Skeletal muscle satellite cell (primary cell): ENCODE measurements around the gene DOCK2.
"Not testable (repeated sequence)": the region's sequence is repeated elsewhere in the genome, so short reads cannot be mapped to it uniquely, and the experiment has no call there.

Source experiments
- H3K27me3 ChIP-seq: 2 replicates; pipeline ENCODE4 v1.7.0; 2013; ENCODE audit warnings: low read length; ENCODE audit not compliant: control insufficient read depth, insufficient read depth
- H3K36me3 ChIP-seq: 2 replicates; pipeline ENCODE4 v1.7.0; 2013; ENCODE audit warnings: mild to moderate bottlenecking, control low read depth, low read length; ENCODE audit not compliant: insufficient read depth
- H3K4me1 ChIP-seq: 2 replicates; pipeline ENCODE4 v1.7.0; 2013; ENCODE audit warnings: low read length; ENCODE audit not compliant: control insufficient read depth, insufficient read depth
- H3K4me2 ChIP-seq: 2 replicates; pipeline ENCODE4 v1.7.0; 2013; ENCODE audit warnings: mild to moderate bottlenecking, low read length
- H3K4me3 ChIP-seq: 2 replicates; pipeline ENCODE4 v1.7.0; 2013; ENCODE audit warnings: low read length
- H3K9ac ChIP-seq: 2 replicates; pipeline ENCODE4 v1.7.0; 2013; ENCODE audit warnings: mild to moderate bottlenecking, low read depth, low read length, moderate library complexity
- H3K9me3 ChIP-seq: replicated peaks from 2 replicates; pipeline ENCODE4 v1.7.0; 2013; ENCODE audit warnings: mild to moderate bottlenecking, control low read depth, low read length

Gene DOCK2

DNA sequence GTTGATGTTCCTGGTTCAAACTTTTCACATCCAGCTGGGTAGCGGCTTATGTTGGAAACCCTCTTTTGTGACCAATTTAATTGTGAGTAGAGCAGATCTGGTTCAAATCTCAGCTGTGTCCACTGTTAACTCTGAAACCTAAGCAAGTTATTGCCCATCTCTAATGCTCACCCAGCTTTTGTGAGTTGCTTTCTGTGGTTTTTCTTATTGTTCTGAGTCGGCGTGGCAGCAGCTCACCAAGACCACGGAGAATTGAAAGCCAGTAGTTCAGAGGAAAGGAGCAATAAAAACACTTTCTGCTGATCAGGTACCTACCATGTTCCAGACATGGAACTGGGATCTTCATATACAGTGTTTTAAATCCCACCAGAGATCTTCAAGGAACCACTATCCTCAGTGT lies 114.4 kb downstream of the DOCK2 start:
- H3K36me3 ChIP-seq = no peaks in the 10 kb centered on the region
- H3K9ac ChIP-seq = no peak overlapping the region
- no peak overlapping the region for H3K4me2 ChIP-seq
- H3K4me3 ChIP-seq = no peak overlapping the region
- H3K9me3 ChIP-seq = no peaks in the 10 kb centered on the region
- H3K27me3 ChIP-seq = no peaks in the 10 kb centered on the region
- peaks cover 9% of the 10 kb centered on the region for H3K4me1 ChIP-seq

DNA sequence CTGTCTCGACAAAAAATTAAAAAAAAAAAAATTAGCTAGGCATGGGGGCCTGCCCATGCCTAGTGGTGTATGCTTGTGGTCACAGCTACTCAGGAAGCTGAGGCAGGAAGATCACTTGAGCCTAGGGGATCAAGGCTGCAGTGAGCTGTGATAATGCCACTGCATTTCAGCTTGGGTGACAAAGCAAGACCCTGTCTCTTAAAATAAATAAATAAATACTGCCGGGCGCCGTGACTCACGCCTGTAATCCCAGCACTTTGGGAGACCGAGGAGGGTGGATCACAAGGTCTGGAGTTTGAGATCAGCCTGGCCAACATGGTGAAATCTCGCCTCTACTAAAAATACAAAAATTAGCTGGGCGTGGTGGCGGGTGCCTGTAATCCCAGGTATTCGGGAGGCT lies 115.5 kb downstream of the DOCK2 start:
- H3K4me2 ChIP-seq, H3K36me3 ChIP-seq, H3K27me3 ChIP-seq, H3K4me3 ChIP-seq, H3K9ac ChIP-seq, H3K9me3 ChIP-seq, H3K4me1 ChIP-seq: not testable (repeated sequence)

DNA sequence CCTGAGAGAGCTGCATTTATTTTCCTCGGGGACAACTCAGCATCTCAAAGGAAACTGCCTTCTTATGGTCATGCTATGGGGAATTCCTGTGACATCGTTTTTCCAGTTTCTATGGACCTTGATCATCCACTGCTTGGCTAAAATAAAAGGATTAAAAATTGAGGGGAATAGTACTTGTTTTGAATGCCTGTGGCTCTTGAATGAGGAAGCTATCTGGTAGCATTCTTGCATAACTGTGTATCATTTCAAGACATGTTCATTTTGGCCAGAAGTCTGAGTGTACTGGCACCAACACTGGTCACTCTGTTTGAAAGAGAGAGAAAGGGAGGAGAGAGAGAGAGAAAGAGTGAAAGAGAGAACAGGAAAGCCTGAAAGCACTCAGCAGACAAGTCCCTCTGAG lies 116.7 kb downstream of the DOCK2 start:
- H3K36me3 ChIP-seq = no peaks in the 10 kb centered on the region
- H3K9me3 ChIP-seq = no peaks in the 10 kb centered on the region
- H3K27me3 ChIP-seq = no peaks in the 10 kb centered on the region
- no peak overlapping the region for H3K4me2 ChIP-seq
- no peak overlapping the region for H3K4me3 ChIP-seq
- no peak overlapping the region for H3K9ac ChIP-seq
- H3K4me1 ChIP-seq = peaks cover 9% of the 10 kb centered on the region

GRCh38 chr5:169754737-169755136 lies 117.7 kb downstream of the DOCK2 start:
- Histone ChIP-seq H3K27me3 (no peaks in the 10 kb centered on the region), H3K9ac (no peak overlapping the region), H3K36me3 (no peaks in the 10 kb centered on the region), H3K4me1 (peaks cover 9% of the 10 kb centered on the region), H3K4me3 (no peak overlapping the region), H3K9me3 (no peaks in the 10 kb centered on the region), H3K4me2 (no peak overlapping the region)

DNA sequence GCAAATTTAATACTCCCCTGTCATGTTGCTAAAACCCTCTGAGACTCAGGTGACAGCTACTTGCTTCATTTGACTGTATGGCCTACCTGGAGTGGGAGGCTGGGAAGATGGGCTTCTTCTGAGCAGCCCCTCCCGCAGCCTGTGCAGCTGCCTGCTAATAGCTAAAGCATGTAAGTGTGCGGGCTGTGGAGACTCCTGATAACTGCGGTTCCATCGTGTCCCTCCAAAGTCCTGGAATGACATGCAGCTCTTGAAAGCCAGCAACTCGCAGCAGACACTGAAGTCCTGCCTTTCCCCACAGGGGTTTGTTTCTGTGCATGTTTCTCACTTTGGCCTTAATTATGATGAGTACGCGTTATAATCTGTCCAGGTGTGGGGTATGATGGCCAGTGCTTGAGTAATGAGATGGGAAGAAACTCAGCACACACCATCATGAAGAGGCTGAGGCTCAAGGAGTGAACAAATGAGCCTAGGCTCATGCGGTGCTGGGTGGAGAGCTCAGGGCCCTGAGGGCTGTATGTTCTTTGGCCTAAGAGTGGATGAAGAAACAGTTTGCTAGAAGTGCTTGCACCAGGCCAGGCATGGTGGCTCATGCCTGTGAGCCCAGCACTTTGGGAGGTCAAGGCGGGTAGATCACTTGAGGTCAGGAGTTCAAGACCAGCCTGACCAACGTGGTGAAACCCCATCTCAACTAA lies 119.1 kb downstream of the DOCK2 start:
- H3K9ac ChIP-seq = no peak overlapping the region
- H3K27me3 ChIP-seq = no peaks in the 10 kb centered on the region
- H3K9me3 ChIP-seq = no peaks in the 10 kb centered on the region
- no peak overlapping the region for H3K4me2 ChIP-seq
- H3K4me1 ChIP-seq = peaks cover 9% of the 10 kb centered on the region
- no peaks in the 10 kb centered on the region for H3K36me3 ChIP-seq
- H3K4me3 ChIP-seq = no peak overlapping the region

DNA sequence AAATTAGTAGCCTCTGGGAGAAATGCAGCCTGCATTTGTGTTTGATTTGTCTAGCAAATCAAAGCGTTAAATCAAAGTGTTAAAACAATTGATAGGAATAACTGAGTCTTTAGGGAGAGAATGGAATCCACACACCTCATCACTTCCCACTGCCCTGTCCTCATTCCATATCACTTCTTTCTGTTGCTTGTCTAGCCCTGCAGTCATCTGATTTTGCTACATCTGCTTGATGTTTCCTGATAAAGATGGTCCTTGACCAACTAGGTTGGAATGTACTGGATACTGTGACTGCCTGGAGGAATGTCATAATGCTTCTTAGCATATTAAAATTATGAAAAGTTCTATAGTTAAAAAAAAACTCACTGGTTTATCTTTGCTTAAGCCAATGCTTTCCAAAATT lies 119.9 kb downstream of the DOCK2 start:
- Histone ChIP-seq H3K4me1 (peaks cover 9% of the 10 kb centered on the region), H3K4me2 (no peak overlapping the region), H3K27me3 (no peaks in the 10 kb centered on the region), H3K36me3 (no peaks in the 10 kb centered on the region), H3K9me3 (no peaks in the 10 kb centered on the region), H3K9ac (no peak overlapping the region), H3K4me3 (no peak overlapping the region)

DNA sequence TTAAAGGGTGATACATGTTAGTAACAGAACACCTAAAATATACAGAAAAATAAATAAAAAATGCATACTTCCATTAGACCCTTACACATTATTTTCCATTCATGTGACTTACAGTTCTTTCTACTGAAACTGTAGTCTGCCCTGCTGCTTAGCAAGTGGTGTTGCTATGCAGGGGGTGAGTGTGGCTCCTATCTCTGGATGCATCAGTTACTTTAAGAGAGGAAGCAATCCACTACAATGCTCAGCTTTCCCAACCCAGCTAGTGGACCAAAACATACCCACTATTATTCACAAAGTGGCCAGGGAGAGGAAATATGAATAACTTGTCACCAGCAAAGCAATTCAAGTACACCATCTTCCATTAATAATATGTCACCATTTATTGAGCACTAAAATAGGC lies 121.8 kb downstream of the DOCK2 start:
- H3K4me3 ChIP-seq = no peak overlapping the region
- no peaks in the 10 kb centered on the region for H3K27me3 ChIP-seq
- H3K4me1 ChIP-seq = peaks cover 17% of the 10 kb centered on the region
- no peak overlapping the region for H3K4me2 ChIP-seq
- H3K9me3 ChIP-seq = no peaks in the 10 kb centered on the region
- H3K9ac ChIP-seq = no peak overlapping the region
- no peaks in the 10 kb centered on the region for H3K36me3 ChIP-seq

- Histone ChIP-seq H3K36me3 (no peaks in the 10 kb centered on the region), H3K9me3 (no peaks in the 10 kb centered on the region), H3K4me2 (no peak overlapping the region), H3K4me1 (peaks cover 13% of the 10 kb centered on the region), H3K4me3 (no peak overlapping the region), H3K9ac (no peak overlapping the region), H3K27me3 (no peaks in the 10 kb centered on the region)
These were observed 123.2 kb downstream of the DOCK2 start for GRCh38 chr5:169760229-169760628.

GRCh38 chr5:169762338-169763095 lies 125.4 kb downstream of the DOCK2 start:
- Histone ChIP-seq H3K4me1 (peaks cover 13% of the 10 kb centered on the region), H3K4me2 (no peak overlapping the region), H3K9ac (no peak overlapping the region), H3K36me3 (no peaks in the 10 kb centered on the region), H3K27me3 (no peaks in the 10 kb centered on the region), H3K4me3 (no peak overlapping the region), H3K9me3 (no peaks in the 10 kb centered on the region)

DNA sequence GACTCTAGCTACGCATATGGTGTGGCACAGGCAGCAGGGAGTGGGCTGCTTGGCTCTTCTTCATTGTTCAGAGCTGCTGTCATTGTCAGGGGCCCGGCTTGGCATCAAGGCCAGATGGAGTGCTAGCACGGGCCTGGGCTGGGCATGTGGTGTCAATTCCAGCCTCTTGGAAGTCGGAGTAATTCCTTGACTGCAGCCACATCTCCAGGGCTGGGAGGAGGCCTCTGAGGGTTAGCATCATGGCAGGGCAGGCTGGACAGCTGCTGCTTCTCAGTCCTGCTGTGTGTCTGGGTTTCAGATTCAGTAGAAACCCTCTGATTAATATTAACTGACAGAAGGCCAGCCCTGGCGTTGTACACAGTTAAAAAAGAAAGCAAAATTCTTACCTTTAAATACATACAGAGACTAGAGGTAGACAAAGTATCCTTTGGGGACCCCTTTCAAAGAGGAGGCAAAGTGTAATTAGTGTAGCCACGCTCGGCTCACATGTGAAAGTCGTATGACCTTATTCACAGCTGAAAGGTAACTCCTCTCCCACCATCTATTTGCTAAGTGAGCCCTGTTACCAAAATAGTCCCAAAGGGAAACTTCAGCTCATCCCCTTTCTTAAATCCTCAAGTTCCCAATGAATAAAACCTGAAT lies 126.4 kb downstream of the DOCK2 start:
- Histone ChIP-seq H3K36me3 (no peaks in the 10 kb centered on the region), H3K9ac (no peak overlapping the region), H3K4me3 (no peak overlapping the region), H3K4me1 (peaks cover 13% of the 10 kb centered on the region), H3K4me2 (no peak overlapping the region), H3K9me3 (no peaks in the 10 kb centered on the region), H3K27me3 (no peaks in the 10 kb centered on the region)

DNA sequence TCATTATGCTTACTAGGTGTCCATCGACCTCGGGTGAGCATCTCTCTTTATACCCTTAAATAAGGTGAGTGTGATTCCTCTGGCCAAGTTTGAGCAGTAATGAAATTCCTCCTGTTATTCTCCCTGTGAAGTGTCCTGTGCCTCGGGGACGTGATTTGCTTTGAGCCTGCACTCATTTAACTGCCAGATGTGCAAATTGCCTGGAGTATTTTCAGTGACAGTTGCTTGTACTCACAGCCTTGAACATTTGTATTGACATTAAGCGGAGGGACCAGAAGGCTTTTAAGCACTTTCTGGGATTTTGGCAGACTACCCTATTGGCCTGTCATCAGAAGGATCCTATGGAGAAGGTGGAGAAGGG lies 126.9 kb downstream of the DOCK2 start:
- Histone ChIP-seq H3K9ac (no peak overlapping the region), H3K4me1 (peaks cover 13% of the 10 kb centered on the region), H3K27me3 (no peaks in the 10 kb centered on the region), H3K9me3 (no peaks in the 10 kb centered on the region), H3K4me2 (no peak overlapping the region), H3K36me3 (no peaks in the 10 kb centered on the region), H3K4me3 (no peak overlapping the region)
